Stomach (tissue), 9 donors: ENCODE data around the gene CADPS. TPM values are rescaled to one million over a fixed set of nuclear protein-coding genes. Genes with fewer than 3 reads are reported as not detected.
A peak's percentile ranks its signal among the peaks of the same experiment; 100 is the strongest.

Experiments used
- DNase-seq, 2 donors: peaks; one replicate each; pipeline versions ENCODE4 v3.0.0 to v3.0.0-alpha.2; 2013 to 2019
- H3K27ac ChIP-seq, 5 donors: fragments of 200-600 bp in 4 of 5; sonication (generic) in 4 of 5; one replicate each; pipeline ENCODE4 v1.5.1; 2013 to 2019; ENCODE audit warnings: mild to moderate bottlenecking in 1 of 5, moderate library complexity in 1 of 5
- H3K27me3 ChIP-seq, 3 donors: fragments of 200-600 bp; sonication (generic); one replicate each; pipeline ENCODE4 v1.5.1; 2017 to 2019; ENCODE audit warnings: mixed run types in 1 of 3
- H3K36me3 ChIP-seq, 4 donors: fragments of 200-600 bp; sonication (generic); 1 replicate in 3 of 4; 2 replicates in 1 of 4; pipeline ENCODE4 v1.5.1; 2016 to 2019
- H3K4me1 ChIP-seq, 4 donors: fragments of 200-600 bp; sonication (generic); one replicate each; pipeline ENCODE4 v1.5.1; 2016 to 2019
- H3K4me3 ChIP-seq, 4 donors: fragments of 200-600 bp; sonication (generic) in 3 of 4; one replicate each; pipeline ENCODE4 v1.5.1; 2016 to 2019; ENCODE audit warnings: mild to moderate bottlenecking in 1 of 4
- H3K9me3 ChIP-seq, 4 donors: fragments of 200-600 bp; sonication (generic); one replicate each; pipeline ENCODE4 v1.5.1; 2016 to 2019
- EP300 ChIP-seq: sonication (generic); formaldehyde crosslinking; IDR thresholded peaks from one replicate; pipeline ENCODE4 v1.6.1; 2017; ENCODE audit warnings: antibody characterized with exemption
- POLR2A ChIP-seq, 4 donors: fragments of 450-650 bp; IDR thresholded peaks; one replicate each; pipeline ENCODE4 v1.6.1; 2016; ENCODE audit warnings: antibody characterized with exemption in 4 of 4, control low read depth in 2 of 4, mild to moderate bottlenecking in 1 of 4, moderate library complexity in 1 of 4
- POLR2AphosphoS5 ChIP-seq, 3 donors: sonication (generic); formaldehyde crosslinking; IDR thresholded peaks; one replicate each; pipeline ENCODE4 v1.6.1; 2016; ENCODE audit warnings: antibody characterized with exemption in 3 of 3
- WGBS, 5 donors: extraction: QIAGEN DNeasy Blood & Tissue Kit in 3 of 5; methylation state at CpG; one replicate each; pipeline versions ENCODE4 v1.1.5 to v1.1.7; 2013 to 2018; 5-methylcytosine and 5-hydroxymethylcytosine counted together
- intact Hi-C: fragments of 100-400 bp; cut with DNase I; formaldehyde crosslinking; loops from one replicate; pipeline ENCODE4 v1.15.1; 2023; ENCODE audit warnings: low total_unique reads
- polyA plus RNA-seq, 3 donors: library from polyadenylated mRNA; stranded (reverse); fragments of 200-250 nt; gene quantifications; one replicate each; pipeline ENCODE4 v1.2.3, GENCODE V29; 2013
- total RNA-seq, 5 donors: library from RNA; depleted of rRNA; stranded (reverse); fragments of >200 nt; gene quantifications; one replicate each; pipeline versions ENCODE4 v1.1.0 to v1.2.3, GENCODE V29; 2014 to 2016
- TF ChIP-seq, protein P1 (sequence below), 7 experiments: fragments of 450-650 bp in 4 of 7; fragments of 200-600 bp in 3 of 7; sonication (generic) in 3 of 7; IDR thresholded peaks; one replicate each; pipeline ENCODE4 v1.5.1; 2016 to 2019; ENCODE audit warnings: antibody characterized with exemption in 7 of 7, control low read depth in 2 of 7, mild to moderate bottlenecking in 1 of 7
- donor health status: healthy with polysubstance abuse.
- donor health status: Bipolar disorder and iron deficiency.
- donor health status: healthy.

Gene CADPS
- total and polyA plus RNA-seq, 8 donors: 0.58 to 32.2 (median 3.4) TPM

DNA sequence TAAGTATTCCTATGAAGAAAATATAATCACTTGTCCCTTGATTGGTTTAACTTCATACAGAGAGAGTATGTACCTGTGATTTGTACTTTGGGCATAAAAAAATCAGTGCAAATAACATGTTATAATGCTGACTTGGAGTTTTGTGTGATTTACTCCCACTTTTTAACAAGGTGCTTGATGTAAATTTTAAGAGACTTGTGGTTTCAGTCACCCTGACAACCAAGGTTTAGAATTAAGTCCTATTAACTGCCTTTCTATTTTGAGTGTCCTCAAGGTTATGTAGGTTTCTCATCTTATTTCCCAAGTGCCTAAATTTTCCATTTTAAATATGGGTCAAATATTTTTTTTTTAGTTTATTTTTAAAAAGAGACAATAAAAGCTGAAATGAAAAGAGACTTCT lies 244.6 kb downstream of the CADPS start:
- peaks cover 0 to 4% (median 0%) of the 10 kb centered on the region in 3 donors for H3K27me3 ChIP-seq
- no peaks in the 10 kb centered on the region for H3K36me3 ChIP-seq
- DNase-seq: no peak
- no peak overlapping the region for H3K4me3 ChIP-seq
- TF ChIP-seq, protein P1, sequence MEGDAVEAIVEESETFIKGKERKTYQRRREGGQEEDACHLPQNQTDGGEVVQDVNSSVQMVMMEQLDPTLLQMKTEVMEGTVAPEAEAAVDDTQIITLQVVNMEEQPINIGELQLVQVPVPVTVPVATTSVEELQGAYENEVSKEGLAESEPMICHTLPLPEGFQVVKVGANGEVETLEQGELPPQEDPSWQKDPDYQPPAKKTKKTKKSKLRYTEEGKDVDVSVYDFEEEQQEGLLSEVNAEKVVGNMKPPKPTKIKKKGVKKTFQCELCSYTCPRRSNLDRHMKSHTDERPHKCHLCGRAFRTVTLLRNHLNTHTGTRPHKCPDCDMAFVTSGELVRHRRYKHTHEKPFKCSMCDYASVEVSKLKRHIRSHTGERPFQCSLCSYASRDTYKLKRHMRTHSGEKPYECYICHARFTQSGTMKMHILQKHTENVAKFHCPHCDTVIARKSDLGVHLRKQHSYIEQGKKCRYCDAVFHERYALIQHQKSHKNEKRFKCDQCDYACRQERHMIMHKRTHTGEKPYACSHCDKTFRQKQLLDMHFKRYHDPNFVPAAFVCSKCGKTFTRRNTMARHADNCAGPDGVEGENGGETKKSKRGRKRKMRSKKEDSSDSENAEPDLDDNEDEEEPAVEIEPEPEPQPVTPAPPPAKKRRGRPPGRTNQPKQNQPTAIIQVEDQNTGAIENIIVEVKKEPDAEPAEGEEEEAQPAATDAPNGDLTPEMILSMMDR (IDR thresholded peaks at IDR 0.05): no peak
- no peak for TF ChIP-seq EP300
- no peaks in the 10 kb centered on the region for H3K9me3 ChIP-seq
- H3K27ac ChIP-seq: no peak overlapping the region
- H3K4me1 ChIP-seq: no peaks in the 10 kb centered on the region
- intact Hi-C loops: no loop called here

DNA sequence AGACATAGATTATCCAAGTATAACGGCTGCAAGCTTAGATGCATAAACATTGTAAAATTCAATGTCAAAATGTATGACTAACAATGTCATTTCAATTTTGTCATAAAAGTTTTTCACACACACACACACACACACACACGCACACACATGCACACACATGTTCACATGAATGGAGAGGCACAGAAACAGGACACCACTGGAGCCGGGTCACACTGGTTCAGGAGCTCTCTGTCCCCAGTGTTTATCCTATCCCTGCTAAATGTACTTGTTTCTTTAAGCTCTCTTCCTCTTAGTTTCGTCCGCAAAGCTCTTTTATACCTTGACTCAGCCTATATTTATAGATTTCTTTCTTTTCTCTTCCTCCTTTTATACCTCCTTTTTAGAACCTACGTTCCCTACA lies 249.9 kb downstream of the CADPS start:
- no peak for TF ChIP-seq POLR2A (IDR thresholded peaks at IDR 0.05)
- TF ChIP-seq EP300: no peak
- no peak for TF ChIP-seq POLR2AphosphoS5 (IDR thresholded peaks at IDR 0.05)
- TF ChIP-seq, protein P1 (IDR thresholded peaks at IDR 0.05): no peak
- Histone ChIP-seq H3K27me3 (peaks cover 0 to 2% (median 0%) of the 10 kb centered on the region in 3 donors), H3K36me3 (no peaks in the 10 kb centered on the region), H3K4me3 (no peak overlapping the region), H3K9me3 (no peaks in the 10 kb centered on the region), H3K4me1 (no peaks in the 10 kb centered on the region), H3K27ac (no peak overlapping the region)
- no peak for DNase-seq
- intact Hi-C loops: no loop called here
- WGBS, 5 donors: 19 to 27% (median 24%) methylated on average over 6 of the region's 6 CpGs

DNA sequence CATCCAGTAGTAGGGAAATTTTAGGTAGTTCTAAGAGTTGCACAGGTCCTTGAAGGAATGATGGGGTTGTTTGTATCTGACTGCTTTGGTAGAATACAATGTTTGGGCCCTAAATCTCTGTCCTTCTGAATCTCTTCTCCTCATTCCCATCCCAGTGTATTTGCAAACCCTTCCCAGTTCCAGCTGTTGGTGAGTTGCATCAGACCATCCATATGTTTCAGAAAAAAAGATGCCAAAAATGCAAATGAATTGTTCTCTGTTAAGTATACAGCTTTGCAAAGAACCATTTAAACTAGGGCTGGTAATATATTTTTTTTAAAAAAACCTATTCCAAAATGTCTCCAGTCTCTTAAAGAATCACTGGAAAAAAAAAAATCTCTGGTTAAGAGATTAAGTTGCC lies 251.0 kb downstream of the CADPS start:
- no peak for DNase-seq
- intact Hi-C loops: no loop called here
- Histone ChIP-seq H3K27me3 (no peaks in the 10 kb centered on the region), H3K4me3 (no peak overlapping the region), H3K4me1 (no peaks in the 10 kb centered on the region), H3K36me3 (no peaks in the 10 kb centered on the region), H3K9me3 (no peaks in the 10 kb centered on the region), H3K27ac (no peak overlapping the region)
- TF ChIP-seq POLR2AphosphoS5 (IDR thresholded peaks at IDR 0.05) (no peak), EP300 (no peak), POLR2A (IDR thresholded peaks at IDR 0.05) (no peak)
- TF ChIP-seq, protein P1 (IDR thresholded peaks at IDR 0.05): no peak

DNA sequence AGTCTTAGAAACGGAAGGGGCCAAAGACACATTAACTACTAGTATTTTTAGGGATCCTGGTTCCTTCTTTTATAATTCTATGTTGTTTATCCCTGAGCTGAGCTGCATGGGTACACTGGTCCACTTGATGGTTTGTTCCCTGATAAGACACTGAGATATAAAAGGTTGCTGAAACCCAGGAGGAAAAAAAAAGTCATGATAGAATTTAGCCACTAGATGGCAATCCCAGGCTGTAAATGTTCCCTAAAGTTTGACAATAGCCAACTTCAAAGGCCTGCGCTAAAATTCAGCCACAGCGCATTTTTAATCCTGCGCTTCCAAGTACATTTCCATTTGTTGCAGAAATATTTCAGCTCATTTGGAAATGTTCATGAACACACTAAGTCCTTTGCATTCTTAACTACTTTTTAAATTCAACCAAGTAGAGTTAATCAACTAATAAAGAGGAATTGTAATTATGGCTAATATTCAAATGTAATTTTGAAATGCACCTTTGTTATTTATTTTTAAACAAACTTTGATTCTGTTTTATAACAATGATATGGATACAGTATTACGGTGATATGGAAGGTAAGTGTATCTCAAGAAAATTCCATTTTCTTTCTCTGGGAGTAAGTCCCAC lies 252.6 kb downstream of the CADPS start:
- Histone ChIP-seq H3K9me3 (no peaks in the 10 kb centered on the region), H3K4me1 (no peaks in the 10 kb centered on the region), H3K4me3 (no peak overlapping the region), H3K27ac (no peak overlapping the region), H3K27me3 (no peaks in the 10 kb centered on the region), H3K36me3 (no peaks in the 10 kb centered on the region)
- peak in 1 of 2 donors; percentile 79 for DNase-seq
- TF ChIP-seq, protein P1 (IDR thresholded peaks at IDR 0.05): peak in 5 of 7 experiments; percentile 26 to 57 (median 40)
- TF ChIP-seq EP300: no peak
- intact Hi-C loops: no loop called here
- WGBS, 5 donors: 27 to 45% (median 38%) methylated on average over 5 of the region's 5 CpGs
